ENCODE results near the gene SLC36A1. TPM values are rescaled to one million over a fixed set of nuclear protein-coding genes. Genes with fewer than 3 reads are reported as not detected.

SLC36A1 gene
- 4.6 and 10.0 TPM in 2 replicates for total RNA-seq

GRCh38 chr5:151447174-151448037 lies at the start of gene SLC36A1:
TSS of gene SLC36A1 (plus strand) at chr5:151447603. CDS start at chr5:151458793, 11,190 bp downstream.

Other genes with a start within 250 kb of the SLC36A1 start
- 6.8 and 12.9 TPM in 2 replicates for gene CCDC69, start 223.5 kb upstream of the SLC36A1 start, total RNA-seq
- 31.9 and 38.0 TPM in 2 replicates for gene GM2A, start 194.4 kb upstream of the SLC36A1 start, total RNA-seq
- gene SLC36A3, start 143.8 kb upstream of the SLC36A1 start, total RNA-seq: not detected in 2 replicates
- gene SLC36A2, start 100.0 kb upstream of the SLC36A1 start, total RNA-seq: not detected in 2 replicates
- gene FAT2, start 143.7 kb downstream of the SLC36A1 start, total RNA-seq: not detected in 2 replicates
- gene SPARC, start 239.3 kb downstream of the SLC36A1 start, total RNA-seq: 4,412 and 6,097 TPM in 2 replicates